Measurements from ENCODE around the gene KLHL8.

Gene KLHL8

GRCh38 chr4:87132035-87132434 lies 88.4 kb downstream of the KLHL8 start:
- H3K27me3 ChIP-seq (ENCODE audit: insufficient read depth, low read length), result no peaks in the 10 kb centered on the region
- H3K4me1 ChIP-seq (ENCODE audit: insufficient read depth, low read length), result no peaks in the 10 kb centered on the region
- H3K36me3 ChIP-seq (ENCODE audit: insufficient read depth, low read depth, low read length), result peaks cover 94% of the 10 kb centered on the region
- no peak overlapping the region for H3K9ac ChIP-seq (ENCODE audit: low read depth, low read length)
- no peak overlapping the region for H3K4me3 ChIP-seq (ENCODE audit: low read length)
- H3K27ac ChIP-seq (ENCODE audit: low read length), result no peak overlapping the region
- no peaks in the 10 kb centered on the region for H3K9me3 ChIP-seq (ENCODE audit: insufficient read depth, low read depth, low read length)

- Histone ChIP-seq H3K4me1 (ENCODE audit: insufficient read depth, low read length) (no peaks in the 10 kb centered on the region), H3K36me3 (ENCODE audit: insufficient read depth, low read depth, low read length) (peaks cover 94% of the 10 kb centered on the region), H3K9me3 (ENCODE audit: insufficient read depth, low read depth, low read length) (no peaks in the 10 kb centered on the region), H3K4me3 (ENCODE audit: low read length) (no peak overlapping the region), H3K27ac (ENCODE audit: low read length) (no peak overlapping the region), H3K9ac (ENCODE audit: low read depth, low read length) (no peak overlapping the region), H3K27me3 (ENCODE audit: insufficient read depth, low read length) (no peaks in the 10 kb centered on the region)
Measured at GRCh38 chr4:87130985-87131703, 89.3 kb downstream of the KLHL8 start.

GRCh38 chr4:87129681-87130080 lies 90.7 kb downstream of the KLHL8 start:
- Histone ChIP-seq H3K27ac (ENCODE audit: low read length) (no peak overlapping the region), H3K4me1 (ENCODE audit: insufficient read depth, low read length) (no peaks in the 10 kb centered on the region), H3K27me3 (ENCODE audit: insufficient read depth, low read length) (no peaks in the 10 kb centered on the region), H3K9me3 (ENCODE audit: insufficient read depth, low read depth, low read length) (no peaks in the 10 kb centered on the region), H3K4me3 (ENCODE audit: low read length) (no peak overlapping the region), H3K36me3 (ENCODE audit: insufficient read depth, low read depth, low read length) (peaks cover 94% of the 10 kb centered on the region), H3K9ac (ENCODE audit: low read depth, low read length) (no peak overlapping the region)

GRCh38 chr4:87128006-87128705 lies 92.3 kb downstream of the KLHL8 start:
- H3K27me3 ChIP-seq (ENCODE audit: insufficient read depth, low read length), result no peaks in the 10 kb centered on the region
- H3K27ac ChIP-seq (ENCODE audit: low read length), result no peak overlapping the region
- H3K4me3 ChIP-seq (ENCODE audit: low read length), result no peak overlapping the region
- H3K9ac ChIP-seq (ENCODE audit: low read depth, low read length), result no peak overlapping the region
- peaks cover 89% of the 10 kb centered on the region for H3K36me3 ChIP-seq (ENCODE audit: insufficient read depth, low read depth, low read length)
- H3K4me1 ChIP-seq (ENCODE audit: insufficient read depth, low read length), result no peaks in the 10 kb centered on the region
- no peaks in the 10 kb centered on the region for H3K9me3 ChIP-seq (ENCODE audit: insufficient read depth, low read depth, low read length)

- Histone ChIP-seq H3K9me3 (ENCODE audit: insufficient read depth, low read depth, low read length) (no peaks in the 10 kb centered on the region), H3K4me3 (ENCODE audit: low read length) (no peak overlapping the region), H3K4me1 (ENCODE audit: insufficient read depth, low read length) (no peaks in the 10 kb centered on the region), H3K27me3 (ENCODE audit: insufficient read depth, low read length) (no peaks in the 10 kb centered on the region), H3K36me3 (ENCODE audit: insufficient read depth, low read depth, low read length) (peaks cover 68% of the 10 kb centered on the region), H3K9ac (ENCODE audit: low read depth, low read length) (no peak overlapping the region), H3K27ac (ENCODE audit: low read length) (no peak overlapping the region)
Measured at GRCh38 chr4:87126056-87126455, 94.4 kb downstream of the KLHL8 start.

- Histone ChIP-seq H3K27me3 (ENCODE audit: insufficient read depth, low read length) (no peaks in the 10 kb centered on the region), H3K36me3 (ENCODE audit: insufficient read depth, low read depth, low read length) (peaks cover 68% of the 10 kb centered on the region), H3K9me3 (ENCODE audit: insufficient read depth, low read depth, low read length) (no peaks in the 10 kb centered on the region), H3K4me3 (ENCODE audit: low read length) (no peak overlapping the region), H3K4me1 (ENCODE audit: insufficient read depth, low read length) (peaks cover 10% of the 10 kb centered on the region; the same call in 1 of the 2 replicates), H3K27ac (ENCODE audit: low read length) (no peak overlapping the region), H3K9ac (ENCODE audit: low read depth, low read length) (no peak overlapping the region)
Measured at GRCh38 chr4:87122252-87122651, 98.2 kb downstream of the KLHL8 start.

GRCh38 chr4:87121341-87122065 lies 98.9 kb downstream of the KLHL8 start:
- Histone ChIP-seq H3K9me3 (ENCODE audit: insufficient read depth, low read depth, low read length) (no peaks in the 10 kb centered on the region), H3K4me3 (ENCODE audit: low read length) (no peak overlapping the region), H3K27me3 (ENCODE audit: insufficient read depth, low read length) (no peaks in the 10 kb centered on the region), H3K36me3 (ENCODE audit: insufficient read depth, low read depth, low read length) (peaks cover 69% of the 10 kb centered on the region), H3K4me1 (ENCODE audit: insufficient read depth, low read length) (peaks cover 10% of the 10 kb centered on the region; the same call in 1 of the 2 replicates), H3K9ac (ENCODE audit: low read depth, low read length) (no peak overlapping the region), H3K27ac (ENCODE audit: low read length) (no peak overlapping the region)

GRCh38 chr4:87120411-87121162 lies 99.8 kb downstream of the KLHL8 start:
- Histone ChIP-seq H3K27ac (ENCODE audit: low read length) (no peak overlapping the region), H3K9ac (ENCODE audit: low read depth, low read length) (no peak overlapping the region), H3K9me3 (ENCODE audit: insufficient read depth, low read depth, low read length) (no peaks in the 10 kb centered on the region), H3K4me1 (ENCODE audit: insufficient read depth, low read length) (peaks cover 10% of the 10 kb centered on the region; the same call in 1 of the 2 replicates), H3K4me3 (ENCODE audit: low read length) (no peak overlapping the region), H3K27me3 (ENCODE audit: insufficient read depth, low read length) (no peaks in the 10 kb centered on the region), H3K36me3 (ENCODE audit: insufficient read depth, low read depth, low read length) (peaks cover 69% of the 10 kb centered on the region)

GRCh38 chr4:87120010-87120409 lies 100.4 kb downstream of the KLHL8 start:
- H3K4me3 ChIP-seq (ENCODE audit: low read length), result no peak overlapping the region
- H3K4me1 ChIP-seq (ENCODE audit: insufficient read depth, low read length), result peaks cover 10% of the 10 kb centered on the region; the same call in 1 of the 2 replicates
- H3K27me3 ChIP-seq (ENCODE audit: insufficient read depth, low read length), result no peaks in the 10 kb centered on the region
- H3K27ac ChIP-seq (ENCODE audit: low read length), result no peak overlapping the region
- H3K9ac ChIP-seq (ENCODE audit: low read depth, low read length), result no peak overlapping the region
- H3K9me3 ChIP-seq (ENCODE audit: insufficient read depth, low read depth, low read length), result no peaks in the 10 kb centered on the region
- peaks cover 69% of the 10 kb centered on the region for H3K36me3 ChIP-seq (ENCODE audit: insufficient read depth, low read depth, low read length)

GRCh38 chr4:87118826-87119225 lies 101.6 kb downstream of the KLHL8 start:
- Histone ChIP-seq H3K27ac (ENCODE audit: low read length) (no peak overlapping the region), H3K9me3 (ENCODE audit: insufficient read depth, low read depth, low read length) (no peaks in the 10 kb centered on the region), H3K4me1 (ENCODE audit: insufficient read depth, low read length) (peaks cover 10% of the 10 kb centered on the region; the same call in 1 of the 2 replicates), H3K9ac (ENCODE audit: low read depth, low read length) (no peak overlapping the region), H3K27me3 (ENCODE audit: insufficient read depth, low read length) (no peaks in the 10 kb centered on the region), H3K4me3 (ENCODE audit: low read length) (no peak overlapping the region), H3K36me3 (ENCODE audit: insufficient read depth, low read depth, low read length) (peaks cover 64% of the 10 kb centered on the region)

GRCh38 chr4:87118421-87118820 lies 102.0 kb downstream of the KLHL8 start:
- Histone ChIP-seq H3K36me3 (ENCODE audit: insufficient read depth, low read depth, low read length) (peaks cover 66% of the 10 kb centered on the region), H3K27me3 (ENCODE audit: insufficient read depth, low read length) (no peaks in the 10 kb centered on the region), H3K4me1 (ENCODE audit: insufficient read depth, low read length) (peaks cover 10% of the 10 kb centered on the region; the same call in 1 of the 2 replicates), H3K4me3 (ENCODE audit: low read length) (no peak overlapping the region), H3K9ac (ENCODE audit: low read depth, low read length) (no peak overlapping the region), H3K27ac (ENCODE audit: low read length) (no peak overlapping the region), H3K9me3 (ENCODE audit: insufficient read depth, low read depth, low read length) (no peaks in the 10 kb centered on the region)

Data from iPS-20b (cell line).